ENCODE data around the gene SPTBN4. TPM values are rescaled to one million over a fixed set of nuclear protein-coding genes. Genes with fewer than 3 reads are reported as not detected.
A peak's percentile ranks its signal among the peaks of the same experiment; 100 is the strongest.

The SPTBN4 gene
- polyA plus RNA-seq, 1 donor from 2014 or later: 12.7 TPM

GRCh38 chr19:40547836-40548235 lies 81.0 kb downstream of the SPTBN4 start:
- Histone ChIP-seq H3K9ac (ENCODE audit: low read length) (no peak overlapping the region), H2AFZ (ENCODE audit: low read depth, low read length) (no peak overlapping the region), H3K4me2 (ENCODE audit: low read length) (no peak overlapping the region), H3K4me3 (ENCODE audit: low read length) (no peak overlapping the region), H3K9me2 (ENCODE audit: insufficient read depth, low read length) (no peaks in the 10 kb centered on the region), H3K36me3 (ENCODE audit: insufficient read depth, low read length) (no peaks in the 10 kb centered on the region), H3K79me2 (replicated peaks; ENCODE audit: insufficient read depth, low read length) (no peaks in the 10 kb centered on the region), H3K27ac (ENCODE audit: low read length) (no peak overlapping the region), H3K9me3 (ENCODE audit: low read length) (no peaks in the 10 kb centered on the region), H4K20me1 (ENCODE audit: insufficient read depth) (no peaks in the 10 kb centered on the region), H3F3A (ENCODE audit: insufficient read depth, low read length, poor library complexity, severe bottlenecking) (no peaks in the 10 kb centered on the region), H3K27me3 (ENCODE audit: insufficient read depth, low read depth, low read length) (peaks cover 2% of the 10 kb centered on the region)
- TF ChIP-seq EZH2 (IDR thresholded peaks at IDR 0.05; ENCODE audit: borderline replicate concordance, insufficient read depth, low read length, poor library complexity, severe bottlenecking) (no peak), SMC3 (conservative IDR thresholded peaks at IDR 0.05; ENCODE audit: poor library complexity) (no peak), MXI1 (conservative IDR thresholded peaks at IDR 0.05; ENCODE audit: poor library complexity, severe bottlenecking) (no peak), EP300 (conservative IDR thresholded peaks at IDR 0.05; ENCODE audit: poor library complexity, severe bottlenecking) (no peak), RAD21 (conservative IDR thresholded peaks at IDR 0.05) (no peak), TAF1 (IDR thresholded peaks at IDR 0.05; ENCODE audit: low read depth) (no peak), POLR2AphosphoS5 (IDR thresholded peaks at IDR 0.05) (no peak)
- TF ChIP-seq, protein P1, sequence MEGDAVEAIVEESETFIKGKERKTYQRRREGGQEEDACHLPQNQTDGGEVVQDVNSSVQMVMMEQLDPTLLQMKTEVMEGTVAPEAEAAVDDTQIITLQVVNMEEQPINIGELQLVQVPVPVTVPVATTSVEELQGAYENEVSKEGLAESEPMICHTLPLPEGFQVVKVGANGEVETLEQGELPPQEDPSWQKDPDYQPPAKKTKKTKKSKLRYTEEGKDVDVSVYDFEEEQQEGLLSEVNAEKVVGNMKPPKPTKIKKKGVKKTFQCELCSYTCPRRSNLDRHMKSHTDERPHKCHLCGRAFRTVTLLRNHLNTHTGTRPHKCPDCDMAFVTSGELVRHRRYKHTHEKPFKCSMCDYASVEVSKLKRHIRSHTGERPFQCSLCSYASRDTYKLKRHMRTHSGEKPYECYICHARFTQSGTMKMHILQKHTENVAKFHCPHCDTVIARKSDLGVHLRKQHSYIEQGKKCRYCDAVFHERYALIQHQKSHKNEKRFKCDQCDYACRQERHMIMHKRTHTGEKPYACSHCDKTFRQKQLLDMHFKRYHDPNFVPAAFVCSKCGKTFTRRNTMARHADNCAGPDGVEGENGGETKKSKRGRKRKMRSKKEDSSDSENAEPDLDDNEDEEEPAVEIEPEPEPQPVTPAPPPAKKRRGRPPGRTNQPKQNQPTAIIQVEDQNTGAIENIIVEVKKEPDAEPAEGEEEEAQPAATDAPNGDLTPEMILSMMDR (IDR thresholded peaks at IDR 0.05; ENCODE audit: poor library complexity, severe bottlenecking): no peak
- TF ChIP-seq, protein P2, sequence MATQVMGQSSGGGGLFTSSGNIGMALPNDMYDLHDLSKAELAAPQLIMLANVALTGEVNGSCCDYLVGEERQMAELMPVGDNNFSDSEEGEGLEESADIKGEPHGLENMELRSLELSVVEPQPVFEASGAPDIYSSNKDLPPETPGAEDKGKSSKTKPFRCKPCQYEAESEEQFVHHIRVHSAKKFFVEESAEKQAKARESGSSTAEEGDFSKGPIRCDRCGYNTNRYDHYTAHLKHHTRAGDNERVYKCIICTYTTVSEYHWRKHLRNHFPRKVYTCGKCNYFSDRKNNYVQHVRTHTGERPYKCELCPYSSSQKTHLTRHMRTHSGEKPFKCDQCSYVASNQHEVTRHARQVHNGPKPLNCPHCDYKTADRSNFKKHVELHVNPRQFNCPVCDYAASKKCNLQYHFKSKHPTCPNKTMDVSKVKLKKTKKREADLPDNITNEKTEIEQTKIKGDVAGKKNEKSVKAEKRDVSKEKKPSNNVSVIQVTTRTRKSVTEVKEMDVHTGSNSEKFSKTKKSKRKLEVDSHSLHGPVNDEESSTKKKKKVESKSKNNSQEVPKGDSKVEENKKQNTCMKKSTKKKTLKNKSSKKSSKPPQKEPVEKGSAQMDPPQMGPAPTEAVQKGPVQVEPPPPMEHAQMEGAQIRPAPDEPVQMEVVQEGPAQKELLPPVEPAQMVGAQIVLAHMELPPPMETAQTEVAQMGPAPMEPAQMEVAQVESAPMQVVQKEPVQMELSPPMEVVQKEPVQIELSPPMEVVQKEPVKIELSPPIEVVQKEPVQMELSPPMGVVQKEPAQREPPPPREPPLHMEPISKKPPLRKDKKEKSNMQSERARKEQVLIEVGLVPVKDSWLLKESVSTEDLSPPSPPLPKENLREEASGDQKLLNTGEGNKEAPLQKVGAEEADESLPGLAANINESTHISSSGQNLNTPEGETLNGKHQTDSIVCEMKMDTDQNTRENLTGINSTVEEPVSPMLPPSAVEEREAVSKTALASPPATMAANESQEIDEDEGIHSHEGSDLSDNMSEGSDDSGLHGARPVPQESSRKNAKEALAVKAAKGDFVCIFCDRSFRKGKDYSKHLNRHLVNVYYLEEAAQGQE (IDR thresholded peaks at IDR 0.05; ENCODE audit: borderline replicate concordance): no peak

DNA sequence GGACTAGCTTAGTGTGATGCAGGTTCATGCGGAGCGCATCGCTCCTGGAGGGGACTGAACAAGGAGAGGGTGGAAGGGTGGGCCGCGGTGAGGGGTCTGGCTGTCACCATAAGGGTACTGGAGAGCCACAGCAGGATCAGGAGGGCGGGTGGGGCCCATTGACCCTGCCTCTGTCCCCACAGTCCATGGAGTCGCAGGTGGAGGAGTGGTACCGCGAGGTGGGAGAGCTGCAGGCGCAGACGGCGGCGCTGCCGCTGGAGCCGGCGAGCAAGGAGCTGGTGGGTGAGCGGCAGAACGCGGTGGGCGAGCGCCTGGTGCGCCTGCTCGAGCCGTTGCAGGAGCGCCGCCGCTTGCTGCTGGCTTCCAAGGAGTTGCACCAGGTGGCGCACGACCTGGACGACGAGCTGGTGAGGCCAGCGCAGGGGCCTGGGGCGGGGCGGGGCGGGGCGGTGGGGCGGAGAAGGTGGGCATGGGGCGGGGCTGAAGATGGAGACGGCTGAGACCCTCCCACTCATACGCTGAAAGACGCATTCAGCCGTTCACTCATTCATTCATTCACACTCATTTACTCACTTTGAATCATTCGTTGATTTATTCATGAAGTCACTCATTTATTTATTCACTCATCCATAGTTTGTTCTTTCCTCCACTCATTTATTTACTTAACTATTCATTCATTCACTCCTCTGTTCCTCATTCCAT lies 82.4 kb downstream of the SPTBN4 start:
- Histone ChIP-seq H3K4me3 (ENCODE audit: low read length) (peak overlapping the region; percentile 66), H3K9ac (ENCODE audit: low read length) (peak overlapping the region; percentile 63), H3K36me3 (ENCODE audit: insufficient read depth, low read length) (no peaks in the 10 kb centered on the region), H3K79me2 (replicated peaks; ENCODE audit: insufficient read depth, low read length) (no peaks in the 10 kb centered on the region), H3K4me2 (ENCODE audit: low read length) (no peak overlapping the region), H3K27ac (ENCODE audit: low read length) (peak overlapping the region; percentile 44), H3F3A (ENCODE audit: insufficient read depth, low read length, poor library complexity, severe bottlenecking) (no peaks in the 10 kb centered on the region), H3K27me3 (ENCODE audit: insufficient read depth, low read depth, low read length) (peaks cover 14% of the 10 kb centered on the region), H2AFZ (ENCODE audit: low read depth, low read length) (peak overlapping the region; percentile 37), H3K9me3 (ENCODE audit: low read length) (no peaks in the 10 kb centered on the region), H4K20me1 (ENCODE audit: insufficient read depth) (no peaks in the 10 kb centered on the region), H3K9me2 (ENCODE audit: insufficient read depth, low read length) (no peaks in the 10 kb centered on the region)
- TF ChIP-seq, protein P1 (IDR thresholded peaks at IDR 0.05; ENCODE audit: poor library complexity, severe bottlenecking): peak; percentile 69
- peak; percentile 10 for TF ChIP-seq EP300 (conservative IDR thresholded peaks at IDR 0.05; ENCODE audit: poor library complexity, severe bottlenecking)
- TF ChIP-seq TAF1 (IDR thresholded peaks at IDR 0.05; ENCODE audit: low read depth): no peak
- peak; percentile 59 for TF ChIP-seq RAD21 (conservative IDR thresholded peaks at IDR 0.05)
- peak; percentile 68 for TF ChIP-seq SMC3 (conservative IDR thresholded peaks at IDR 0.05; ENCODE audit: poor library complexity)
- TF ChIP-seq POLR2AphosphoS5 (IDR thresholded peaks at IDR 0.05): peak; percentile 15
- TF ChIP-seq, protein P2 (IDR thresholded peaks at IDR 0.05; ENCODE audit: borderline replicate concordance): no peak
- peak; percentile 29 for TF ChIP-seq MXI1 (conservative IDR thresholded peaks at IDR 0.05; ENCODE audit: poor library complexity, severe bottlenecking)
- TF ChIP-seq EZH2 (IDR thresholded peaks at IDR 0.05; ENCODE audit: borderline replicate concordance, insufficient read depth, low read length, poor library complexity, severe bottlenecking): no peak

Data from neural cell (in vitro differentiated cells).